Measurements from ENCODE around the gene CCDC33. TPM values are rescaled to one million over a fixed set of nuclear protein-coding genes. Genes with fewer than 3 reads are reported as not detected.

CCDC33 gene
- polyA plus RNA-seq, 1 of the 3 experiments (the other 2 are of a cell fraction), result 4.0 TPM

- H3K9me3 ChIP-seq, result no peaks in the 10 kb centered on the region
- POLR2A ChIA-PET, result interaction anchor here (1.0 kb wide), 1 partner anchor 61 kb away, joined by 4 read pairs; no protein-coding TSS in a partner anchor
- no peak overlapping the region for H3K9ac ChIP-seq
- peak; percentile 91 for DNase-seq
- H2AFZ ChIP-seq (ENCODE audit: low read depth), result no peak overlapping the region
- peak overlapping the region in 1 of 2 experiments; percentile 22; a peak in 1 of 4 replicates for H3K4me3 ChIP-seq (ENCODE audit: low read depth in 2 of 2, low read length in 1 of 2)
- H3K4me2 ChIP-seq, result no peak overlapping the region
- CTCF ChIA-PET, result interaction anchor here (0.7 to 23.8 kb wide), 28 partner anchors 9 to 387 kb away, joined by 3 to 779 read pairs (median 4); partner anchors contain the start of genes CYP11A1, SEMA7A and UBL7
- no peaks in the 10 kb centered on the region for H3K36me3 ChIP-seq (replicated peaks in 1 of 2; ENCODE audit: control insufficient read depth in 1 of 2, insufficient read depth in 2 of 2, low read length in 1 of 2)
- no peaks in the 10 kb centered on the region for H3K9me2 ChIP-seq
- WGBS (ENCODE audit: low lambda C conversion rate), result 49% methylated on average over 8 of the region's 13 CpGs
- TF ChIP-seq RXRA (IDR thresholded peaks at IDR 0.05; ENCODE audit: borderline replicate concordance, low read depth), result no peak
- TF ChIP-seq YY1 (IDR thresholded peaks at IDR 0.05; ENCODE audit: low read depth), result no peak
- no peak for TF ChIP-seq ELF1 (IDR thresholded peaks at IDR 0.05)
- TF ChIP-seq, protein P1, sequence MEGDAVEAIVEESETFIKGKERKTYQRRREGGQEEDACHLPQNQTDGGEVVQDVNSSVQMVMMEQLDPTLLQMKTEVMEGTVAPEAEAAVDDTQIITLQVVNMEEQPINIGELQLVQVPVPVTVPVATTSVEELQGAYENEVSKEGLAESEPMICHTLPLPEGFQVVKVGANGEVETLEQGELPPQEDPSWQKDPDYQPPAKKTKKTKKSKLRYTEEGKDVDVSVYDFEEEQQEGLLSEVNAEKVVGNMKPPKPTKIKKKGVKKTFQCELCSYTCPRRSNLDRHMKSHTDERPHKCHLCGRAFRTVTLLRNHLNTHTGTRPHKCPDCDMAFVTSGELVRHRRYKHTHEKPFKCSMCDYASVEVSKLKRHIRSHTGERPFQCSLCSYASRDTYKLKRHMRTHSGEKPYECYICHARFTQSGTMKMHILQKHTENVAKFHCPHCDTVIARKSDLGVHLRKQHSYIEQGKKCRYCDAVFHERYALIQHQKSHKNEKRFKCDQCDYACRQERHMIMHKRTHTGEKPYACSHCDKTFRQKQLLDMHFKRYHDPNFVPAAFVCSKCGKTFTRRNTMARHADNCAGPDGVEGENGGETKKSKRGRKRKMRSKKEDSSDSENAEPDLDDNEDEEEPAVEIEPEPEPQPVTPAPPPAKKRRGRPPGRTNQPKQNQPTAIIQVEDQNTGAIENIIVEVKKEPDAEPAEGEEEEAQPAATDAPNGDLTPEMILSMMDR (IDR thresholded peaks at IDR 0.05), result peak; percentile 95
- no peak for TF ChIP-seq RFX5 (IDR thresholded peaks at IDR 0.05; ENCODE audit: low read length)
- peak; percentile 95 for TF ChIP-seq SMC3 (IDR thresholded peaks at IDR 0.05; ENCODE audit: low read depth, low read length)
- TF ChIP-seq RAD21 (IDR thresholded peaks at IDR 0.05; ENCODE audit: low read length), result peak; percentile 91
- no peak for TF ChIP-seq TCF12 (IDR thresholded peaks at IDR 0.05)
- TF ChIP-seq TAF1 (IDR thresholded peaks at IDR 0.05; ENCODE audit: borderline replicate concordance, low read depth, low read length), result no peak
- 0 out of 2 replicates have a peak, but pooled peaks have one; percentile 17 for TF ChIP-seq MAX (IDR thresholded peaks at IDR 0.05; ENCODE audit: low read depth)
- no peak for TF ChIP-seq TEAD4 (IDR thresholded peaks at IDR 0.05; ENCODE audit: borderline replicate concordance, insufficient read depth)
- no peak for TF ChIP-seq SIN3A (IDR thresholded peaks at IDR 0.05; ENCODE audit: borderline replicate concordance, low read depth, low read length)
- no peak for TF ChIP-seq GATA2 (CRISPR knock-in tag; IDR thresholded peaks at IDR 0.05)
- TF ChIP-seq, protein P2, sequence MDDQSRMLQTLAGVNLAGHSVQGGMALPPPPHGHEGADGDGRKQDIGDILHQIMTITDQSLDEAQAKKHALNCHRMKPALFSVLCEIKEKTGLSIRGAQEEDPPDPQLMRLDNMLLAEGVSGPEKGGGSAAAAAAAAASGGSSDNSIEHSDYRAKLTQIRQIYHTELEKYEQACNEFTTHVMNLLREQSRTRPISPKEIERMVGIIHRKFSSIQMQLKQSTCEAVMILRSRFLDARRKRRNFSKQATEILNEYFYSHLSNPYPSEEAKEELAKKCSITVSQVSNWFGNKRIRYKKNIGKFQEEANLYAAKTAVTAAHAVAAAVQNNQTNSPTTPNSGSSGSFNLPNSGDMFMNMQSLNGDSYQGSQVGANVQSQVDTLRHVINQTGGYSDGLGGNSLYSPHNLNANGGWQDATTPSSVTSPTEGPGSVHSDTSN (IDR thresholded peaks at IDR 0.05), result 0 out of 2 replicates have a peak, but pooled peaks have one; percentile 20
- no peak for TF ChIP-seq JUND (IDR thresholded peaks at IDR 0.05)
- TF ChIP-seq NFIC (IDR thresholded peaks at IDR 0.05; ENCODE audit: borderline replicate concordance), result no peak
- H3K27ac ChIP-seq (ENCODE audit: low read depth in 2 of 2, low read length in 1 of 2), result no peak overlapping the region
- no peaks in the 10 kb centered on the region for H3F3A ChIP-seq (replicated peaks; ENCODE audit: insufficient read depth)
- no peaks in the 10 kb centered on the region for H3K79me2 ChIP-seq (ENCODE audit: insufficient read depth)
- no peaks in the 10 kb centered on the region for H4K20me1 ChIP-seq (ENCODE audit: insufficient read depth)
- H3K4me1 ChIP-seq (ENCODE audit: control insufficient read depth in 1 of 2, insufficient read depth in 2 of 2, low read depth in 1 of 2, low read length in 1 of 2), result peaks cover 0 to 14% of the 10 kb centered on the region in 2 experiments; a peak in 1 of 4 replicates
- no peaks in the 10 kb centered on the region for H3K27me3 ChIP-seq (ENCODE audit: insufficient read depth)
Measured at GRCh38 chr15:74382004-74382816, 146.1 kb downstream of the CCDC33 start.
